Mononuclear cell (primary cell): ENCODE measurements around the gene GPHA2. TPM values are rescaled to one million over a fixed set of nuclear protein-coding genes. Genes with fewer than 3 reads are reported as not detected.

ENCODE experiments used
- H3K27me3 ChIP-seq: 2 replicates; pipeline ENCODE4 v1.6.0; 2011; ENCODE audit warnings: low read length, control low read depth; ENCODE audit not compliant: insufficient read depth
- H3K4me1 ChIP-seq: 2 replicates; pipeline ENCODE4 v1.5.1; 2011; ENCODE audit warnings: mild to moderate bottlenecking, low read length, control low read depth; ENCODE audit not compliant: insufficient read depth
- H3K4me3 ChIP-seq: 2 replicates; pipeline ENCODE4 v1.5.1; 2011; ENCODE audit warnings: mild to moderate bottlenecking, low read length, moderate library complexity
- H3K9me3 ChIP-seq: 2 replicates; pipeline ENCODE4 v1.5.1; 2011; ENCODE audit warnings: low read depth, mild to moderate bottlenecking, control low read depth, low read length
- total RNA-seq: library from RNA; depleted of rRNA; stranded (reverse); fragments of >200 nt; gene quantifications from one replicate; pipeline ENCODE4 v1.2.3, GENCODE V29; 2012

GPHA2 gene
- total RNA-seq, 1 donor, result not detected

- no peaks in the 10 kb centered on the region for H3K4me1 ChIP-seq
- H3K9me3 ChIP-seq, result no peaks in the 10 kb centered on the region
- H3K4me3 ChIP-seq, result no peak overlapping the region
- no peaks in the 10 kb centered on the region for H3K27me3 ChIP-seq
These were observed 29.4 kb downstream of the GPHA2 start for GRCh38 chr11:64906314-64906635.

- no peaks in the 10 kb centered on the region for H3K4me1 ChIP-seq
- no peaks in the 10 kb centered on the region for H3K27me3 ChIP-seq
- no peak overlapping the region for H3K4me3 ChIP-seq
- no peaks in the 10 kb centered on the region for H3K9me3 ChIP-seq
These were observed 30.0 kb downstream of the GPHA2 start for GRCh38 chr11:64905516-64906313.

GRCh38 chr11:64903291-64903833 is 32.3 kb downstream of the GPHA2 start:
- Histone ChIP-seq H3K4me3 (no peak overlapping the region), H3K27me3 (no peaks in the 10 kb centered on the region), H3K9me3 (no peaks in the 10 kb centered on the region), H3K4me1 (peaks cover 8% of the 10 kb centered on the region)

- Histone ChIP-seq H3K9me3 (no peaks in the 10 kb centered on the region), H3K4me1 (peaks cover 8% of the 10 kb centered on the region), H3K27me3 (no peaks in the 10 kb centered on the region), H3K4me3 (no peak overlapping the region)
These were observed 33.4 kb downstream of the GPHA2 start for GRCh38 chr11:64902102-64902900.

- Histone ChIP-seq H3K4me1 (peaks cover 8% of the 10 kb centered on the region), H3K27me3 (no peaks in the 10 kb centered on the region), H3K9me3 (no peaks in the 10 kb centered on the region), H3K4me3 (no peak overlapping the region)
These were observed 34.9 kb downstream of the GPHA2 start for GRCh38 chr11:64900774-64901173.

GRCh38 chr11:64900263-64900678 is 35.4 kb downstream of the GPHA2 start:
- Histone ChIP-seq H3K4me1 (peaks cover 8% of the 10 kb centered on the region), H3K9me3 (no peaks in the 10 kb centered on the region), H3K27me3 (no peaks in the 10 kb centered on the region), H3K4me3 (no peak overlapping the region)

GRCh38 chr11:64898541-64898940 is 37.2 kb downstream of the GPHA2 start:
- peaks cover 19% of the 10 kb centered on the region for H3K4me1 ChIP-seq
- H3K9me3 ChIP-seq, result no peaks in the 10 kb centered on the region
- no peaks in the 10 kb centered on the region for H3K27me3 ChIP-seq
- no peak overlapping the region for H3K4me3 ChIP-seq

GRCh38 chr11:64898076-64898445 is 37.6 kb downstream of the GPHA2 start:
- Histone ChIP-seq H3K4me1 (peaks cover 22% of the 10 kb centered on the region), H3K9me3 (no peaks in the 10 kb centered on the region), H3K27me3 (no peaks in the 10 kb centered on the region)

GRCh38 chr11:64897381-64898075 is 38.2 kb downstream of the GPHA2 start:
- Histone ChIP-seq H3K4me3 (no peak overlapping the region), H3K4me1 (peaks cover 28% of the 10 kb centered on the region), H3K9me3 (no peaks in the 10 kb centered on the region), H3K27me3 (no peaks in the 10 kb centered on the region)

More at GRCh38 chr11:64898076-64898445, 37.6 kb downstream of the GPHA2 start:
- H3K4me3 ChIP-seq, result no peak overlapping the region

- Histone ChIP-seq H3K4me1 (peaks cover 31% of the 10 kb centered on the region), H3K9me3 (no peaks in the 10 kb centered on the region), H3K27me3 (no peaks in the 10 kb centered on the region), H3K4me3 (no peak overlapping the region)
These were observed 39.2 kb downstream of the GPHA2 start for GRCh38 chr11:64896448-64897022.

- peaks cover 23% of the 10 kb centered on the region for H3K4me1 ChIP-seq
- no peaks in the 10 kb centered on the region for H3K27me3 ChIP-seq
- H3K4me3 ChIP-seq, result no peak overlapping the region
- no peaks in the 10 kb centered on the region for H3K9me3 ChIP-seq
These were observed 40.8 kb downstream of the GPHA2 start for GRCh38 chr11:64894812-64895452.

- Histone ChIP-seq H3K4me1 (peaks cover 23% of the 10 kb centered on the region), H3K9me3 (no peaks in the 10 kb centered on the region), H3K27me3 (no peaks in the 10 kb centered on the region), H3K4me3 (no peak overlapping the region)
These were observed 41.5 kb downstream of the GPHA2 start for GRCh38 chr11:64894070-64894811.

GRCh38 chr11:64893194-64894069 is 42.3 kb downstream of the GPHA2 start:
- Histone ChIP-seq H3K4me3 (no peak overlapping the region), H3K27me3 (no peaks in the 10 kb centered on the region), H3K4me1 (peaks cover 30% of the 10 kb centered on the region), H3K9me3 (no peaks in the 10 kb centered on the region)
